Muscle of back (tissue), 11 donors: ENCODE results near the gene NUP188. TPM values are rescaled to one million over a fixed set of nuclear protein-coding genes. Genes with fewer than 3 reads are reported as not detected.

Experiments
- DNase-seq, 3 donors: peaks; one replicate each; pipeline versions ENCODE4 v3.0.0 to v3.0.0-alpha.2; 2013
- polyA plus RNA-seq, 10 donors: library from polyadenylated mRNA; unstranded; fragments of 120-200 nt; gene quantifications; one replicate each; pipeline ENCODE4 v1.2.1, GENCODE V29; 2013; ENCODE audit not compliant: insufficient read length in 10 of 10

NUP188 gene
- polyA plus RNA-seq, 10 donors = 26.6 to 49.9 (median 34.1) TPM

GRCh38 chr9:128913995-128914772 lies 33.3 kb upstream of the NUP188 start:
- DNase-seq = no peak

- DNase-seq = peak in 1 of 3 donors; percentile 46
Measured at GRCh38 chr9:128916204-128916603, 31.3 kb upstream of the NUP188 start.

- no peak for DNase-seq
Measured at GRCh38 chr9:128916745-128917144, 30.8 kb upstream of the NUP188 start.

DNA sequence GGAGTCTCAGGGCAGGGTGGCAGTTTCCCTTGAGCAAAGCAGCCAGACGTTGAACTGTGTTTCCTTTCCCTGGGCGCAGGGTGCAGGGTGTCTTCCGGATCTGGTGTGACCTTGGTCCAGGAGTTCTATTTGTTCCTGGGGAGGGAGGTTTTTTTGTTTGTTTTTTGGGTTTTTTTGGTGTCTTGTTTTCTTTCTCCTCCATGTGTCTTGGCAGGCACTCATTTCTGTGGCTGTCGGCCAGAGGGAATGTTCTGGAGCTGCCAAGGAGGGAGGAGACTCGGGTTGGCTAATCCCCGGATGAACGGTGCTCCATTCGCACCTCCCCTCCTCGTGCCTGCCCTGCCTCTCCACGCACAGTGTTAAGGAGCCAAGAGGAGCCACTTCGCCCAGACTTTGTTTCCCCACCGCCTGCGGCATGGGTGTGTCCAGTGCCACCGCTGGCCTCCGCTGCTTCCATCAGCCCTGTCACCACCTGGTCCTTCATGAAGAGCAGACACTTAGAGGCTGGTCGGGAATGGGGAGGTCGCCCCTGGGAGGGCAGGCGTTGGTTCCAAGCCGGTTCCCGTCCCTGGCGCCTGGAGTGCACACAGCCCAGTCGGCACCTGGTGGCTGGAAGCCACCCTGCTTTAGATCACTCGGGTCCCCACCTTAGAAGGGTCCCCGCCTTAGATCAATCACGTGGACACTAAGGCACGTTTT lies 30.2 kb upstream of the NUP188 start:
- peak; percentile 77 to 92 (median 80) for DNase-seq

- DNase-seq = no peak
Measured at GRCh38 chr9:128918921-128919320, 28.6 kb upstream of the NUP188 start.

DNA sequence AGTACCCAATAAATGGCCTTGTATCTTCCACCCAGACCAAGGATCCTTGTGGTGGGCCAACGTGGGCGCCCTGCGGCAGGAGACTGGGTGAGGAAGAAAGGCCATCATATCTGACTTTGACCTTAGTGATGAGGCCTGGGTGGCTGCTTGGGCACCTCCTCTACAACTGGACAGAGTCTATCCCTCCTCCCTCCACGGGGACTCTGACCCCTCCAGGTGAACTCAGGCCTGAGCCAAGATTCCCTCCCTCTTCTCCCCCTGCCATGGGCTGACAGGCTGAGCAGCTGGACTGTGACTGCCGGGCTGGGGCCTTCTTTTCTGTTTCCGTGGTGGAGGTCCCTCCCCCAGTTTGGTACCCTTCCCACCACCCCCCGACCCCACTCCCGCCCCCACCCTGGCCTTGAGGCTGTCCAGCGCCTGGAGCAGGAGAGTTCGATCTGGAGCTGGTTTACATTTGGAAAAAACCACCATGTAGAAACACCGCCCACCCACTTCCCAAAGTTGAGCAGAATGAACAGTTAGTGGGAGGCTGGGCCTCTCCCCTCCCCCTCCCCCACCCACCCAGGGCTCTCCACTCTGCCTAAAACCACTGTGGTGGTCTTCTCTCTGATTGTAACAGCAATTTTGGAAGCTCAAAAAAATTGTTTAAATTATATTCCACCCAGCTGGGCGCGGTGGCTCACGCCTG lies 28.0 kb upstream of the NUP188 start:
- no peak for DNase-seq

DNA sequence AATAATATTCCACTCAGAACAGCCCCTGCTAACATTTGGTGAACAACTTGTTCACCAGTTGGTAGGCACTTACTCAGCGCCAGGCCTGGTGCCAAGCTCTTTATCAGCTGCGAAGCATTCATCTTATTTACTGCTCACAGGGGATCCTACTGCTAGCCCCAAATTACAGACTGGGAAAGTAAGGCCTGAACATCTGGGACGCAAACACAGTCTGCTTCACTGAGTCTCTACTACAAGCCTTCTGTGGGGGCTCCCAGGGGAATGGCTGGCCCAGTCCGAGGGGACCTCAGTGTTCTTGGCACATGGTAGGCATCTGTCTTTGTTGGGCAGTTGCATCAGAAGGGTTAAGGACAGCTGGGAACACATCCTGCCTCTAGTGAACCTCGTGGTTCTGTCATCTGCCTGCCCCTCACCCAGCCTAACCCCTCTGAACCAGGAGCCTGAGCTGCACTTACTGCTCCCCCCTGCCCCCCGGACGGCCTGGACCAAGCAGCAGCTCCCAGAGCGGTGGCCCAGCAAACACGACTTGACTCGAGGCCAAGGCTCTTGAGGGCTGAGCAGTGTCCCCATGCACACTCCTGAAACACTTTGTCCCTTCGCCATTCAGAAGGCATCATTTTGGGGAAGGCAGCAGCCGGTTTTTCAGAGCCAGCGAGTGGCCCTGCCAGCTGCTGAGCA lies 27.0 kb upstream of the NUP188 start, which contains the start of gene PHYHD1:
Gene PHYHD1 (plus strand): TSS at position 602 of the 678 bp plus-strand sequence. CDS start 1,342 bp downstream, outside the sequence.
- peak; percentile 41 to 69 (median 64) for DNase-seq

DNA sequence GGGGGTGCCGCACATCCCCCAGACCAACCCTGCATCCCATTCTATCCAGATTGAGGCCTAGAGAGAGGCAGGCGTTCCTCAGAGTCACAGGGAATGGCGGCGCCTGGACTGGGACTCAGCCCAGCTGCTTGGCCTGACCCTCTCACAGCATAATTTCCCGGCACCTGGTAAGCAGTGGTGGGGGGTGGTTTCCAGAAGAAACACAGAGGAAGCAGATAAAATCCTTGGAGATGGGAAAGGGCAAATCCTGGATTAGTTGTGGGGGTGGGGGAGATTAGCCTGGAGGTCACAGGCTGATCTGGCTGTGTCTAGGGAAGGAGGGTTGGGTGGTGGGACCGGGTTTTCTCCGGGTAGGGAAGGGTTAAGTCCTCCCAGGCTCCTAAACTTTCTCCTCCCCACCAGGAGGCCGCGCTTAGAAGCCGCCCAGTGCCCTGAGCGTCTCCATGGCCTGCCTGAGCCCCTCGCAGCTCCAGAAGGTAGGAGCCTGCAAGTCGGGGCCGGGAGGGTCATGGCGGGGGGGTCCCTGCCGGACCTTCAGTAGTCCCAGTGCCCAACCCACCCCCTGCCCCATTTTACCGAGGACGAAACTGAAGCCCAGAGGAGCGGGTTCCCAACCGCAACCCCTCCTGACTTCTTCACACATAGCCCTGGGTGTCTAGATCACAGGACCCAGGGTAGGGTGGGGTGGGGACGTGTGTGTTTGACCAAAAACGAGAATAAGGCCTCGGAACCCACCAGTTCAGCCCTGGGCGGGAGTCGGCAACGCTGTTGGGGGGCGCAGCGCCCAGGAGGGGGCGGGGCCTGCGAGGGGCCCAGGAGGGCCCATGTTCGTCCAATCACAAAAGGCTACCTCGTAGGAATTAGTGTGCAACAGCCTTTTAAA lies 25.4 kb upstream of the NUP188 start:
- peak; percentile 66 to 92 (median 78) for DNase-seq

DNA sequence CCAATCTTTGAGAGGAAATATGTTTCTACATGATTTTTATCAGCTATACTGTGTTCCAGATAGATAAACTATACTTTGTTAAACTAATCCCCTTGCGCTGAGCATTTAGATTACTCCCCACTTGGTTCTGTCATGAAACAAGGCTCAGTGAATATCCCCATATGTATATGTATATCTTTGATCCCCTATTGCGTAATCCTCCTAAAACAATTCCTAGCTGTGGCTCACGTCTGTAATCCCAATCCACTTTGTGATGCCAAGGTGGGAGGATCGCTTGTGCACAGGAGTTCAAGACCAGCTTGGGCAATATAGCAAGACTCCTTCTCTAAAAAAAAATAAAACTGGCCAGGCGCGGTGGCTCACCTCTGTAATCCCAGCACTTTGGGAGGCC lies 24.0 kb upstream of the NUP188 start:
- DNase-seq = no peak

DNA sequence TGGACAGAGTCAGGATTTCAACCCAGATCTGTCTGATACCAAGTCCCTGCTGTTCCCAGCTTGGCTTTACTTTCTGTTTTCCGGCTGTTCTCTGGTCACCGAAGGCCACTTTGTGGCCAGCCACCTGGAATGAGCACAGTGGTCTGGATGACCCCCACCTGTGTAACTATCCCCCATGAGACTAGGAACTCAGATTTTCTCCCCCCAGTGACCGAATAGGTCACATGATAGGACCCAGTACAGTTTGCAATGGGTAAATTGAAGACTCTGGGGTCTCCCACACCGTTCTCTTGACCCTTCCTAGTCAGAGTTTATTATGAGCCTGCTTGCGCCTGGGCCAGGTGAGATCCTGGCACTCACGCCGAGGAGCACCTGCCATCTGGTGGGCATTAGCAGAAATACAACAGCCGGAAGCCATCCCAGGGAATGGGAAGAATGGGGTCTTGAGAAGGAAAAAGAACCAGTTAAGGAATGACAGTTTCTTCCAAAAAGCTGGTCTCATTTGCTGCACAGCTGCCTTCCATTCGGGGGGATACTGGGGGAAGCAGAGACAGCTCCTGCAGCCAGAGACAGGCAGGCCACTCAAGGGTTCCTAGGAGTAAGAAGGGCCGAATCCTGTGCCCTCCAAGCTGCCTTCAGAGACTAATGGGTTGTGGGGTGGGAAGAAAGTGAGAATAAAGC lies 19.6 kb upstream of the NUP188 start:
- peak in 2 of 3 donors; percentile 43 to 57 for DNase-seq

DNA sequence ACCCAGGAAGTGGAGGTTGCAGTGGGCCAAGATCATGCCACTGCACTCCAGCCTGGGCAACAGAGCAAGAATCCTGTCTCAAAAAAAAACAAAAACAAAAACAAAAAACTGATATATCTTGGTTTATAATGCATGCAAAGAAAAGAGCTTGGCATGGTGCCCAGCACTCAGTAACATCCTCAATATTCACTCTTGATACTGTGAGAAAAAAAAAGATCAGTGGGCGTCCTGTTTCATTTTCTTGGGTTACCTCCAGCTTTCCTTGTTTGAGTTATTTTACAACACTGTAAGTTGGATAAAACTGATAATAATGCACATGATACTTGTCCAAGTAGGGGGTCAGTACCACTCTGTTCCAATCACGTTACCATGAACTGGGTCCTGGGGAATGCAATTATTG lies 18.9 kb upstream of the NUP188 start:
- no peak for DNase-seq

- DNase-seq = no peak
Measured at GRCh38 chr9:128929560-128929959, 17.9 kb upstream of the NUP188 start.

DNA sequence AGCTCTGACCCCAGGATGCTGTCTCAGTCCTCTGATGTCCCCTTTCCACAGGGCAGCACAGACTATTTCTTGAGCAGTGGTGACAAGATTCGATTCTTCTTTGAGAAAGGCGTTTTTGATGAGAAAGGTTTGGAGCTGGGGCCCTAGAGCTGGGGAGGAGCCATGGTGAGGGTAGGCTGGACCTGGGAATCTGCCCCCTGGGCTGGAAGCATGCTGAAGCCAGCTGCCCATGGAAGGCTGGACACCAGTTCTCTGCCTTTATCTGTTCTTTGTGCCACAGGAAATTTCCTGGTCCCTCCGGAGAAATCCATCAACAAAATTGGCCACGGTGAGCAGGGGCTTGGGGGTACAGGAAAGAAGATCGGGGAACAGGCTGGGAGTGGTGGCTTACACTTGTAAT lies 13.8 kb upstream of the NUP188 start:
- no peak for DNase-seq

GRCh38 chr9:128936171-128936865 lies 11.2 kb upstream of the NUP188 start:
- no peak for DNase-seq

DNA sequence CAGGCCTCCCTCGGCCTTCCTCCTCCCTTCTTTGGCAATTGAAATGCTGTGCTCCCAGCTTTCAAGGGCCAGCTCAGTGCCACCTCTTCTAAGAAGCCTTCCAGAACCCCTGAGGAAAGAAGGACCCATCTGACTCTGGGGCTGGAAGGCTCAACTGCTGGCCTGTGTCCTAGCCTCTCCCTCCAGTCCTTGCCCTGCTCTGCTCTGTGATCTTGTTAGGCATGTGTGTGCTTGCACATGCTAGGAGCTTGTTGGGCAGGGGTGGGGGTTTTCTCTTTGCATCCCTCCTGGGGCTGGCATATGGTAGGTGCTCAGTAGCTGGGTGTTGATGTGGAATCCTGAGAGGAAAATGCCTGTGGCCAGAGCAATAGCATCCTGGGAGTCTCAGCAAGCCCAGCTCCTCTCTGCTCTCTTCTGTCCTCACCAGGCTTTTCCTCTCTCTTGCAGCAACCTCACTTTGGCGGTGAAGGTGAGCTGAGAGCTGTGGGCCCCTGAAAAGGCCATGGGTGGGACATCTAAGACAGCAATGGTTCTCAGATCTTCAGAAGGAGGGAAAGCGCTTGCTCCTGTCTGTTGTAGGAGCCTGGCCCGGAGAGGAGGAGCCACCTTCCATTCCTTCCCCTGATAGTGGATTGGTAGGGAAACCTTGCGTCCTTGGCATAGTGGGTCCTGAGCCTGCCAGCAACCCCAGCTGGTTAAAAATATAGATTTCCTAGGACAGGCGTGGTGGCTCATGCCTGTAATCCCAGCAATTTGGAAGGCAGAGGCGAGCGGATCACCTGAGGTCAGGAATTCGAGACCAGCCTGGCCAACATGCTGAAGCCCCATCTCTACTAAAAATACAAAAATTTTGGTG lies 10.0 kb upstream of the NUP188 start:
- no peak for DNase-seq

- DNase-seq = no peak
Measured at GRCh38 chr9:128940271-128940921, 7.1 kb upstream of the NUP188 start.

GRCh38 chr9:128940946-128941755 lies 6.3 kb upstream of the NUP188 start:
- DNase-seq = no peak
